LNCAP (cell line): ENCODE results near the gene GALNT4.

Source experiments
- TF ChIP-seq, protein P1 (sequence below): fragments of 450-650 bp; IDR thresholded peaks from 2 replicates; pipeline ENCODE4 v1.5.1; 2017; ENCODE audit warnings: mild to moderate bottlenecking

GALNT4 gene

DNA sequence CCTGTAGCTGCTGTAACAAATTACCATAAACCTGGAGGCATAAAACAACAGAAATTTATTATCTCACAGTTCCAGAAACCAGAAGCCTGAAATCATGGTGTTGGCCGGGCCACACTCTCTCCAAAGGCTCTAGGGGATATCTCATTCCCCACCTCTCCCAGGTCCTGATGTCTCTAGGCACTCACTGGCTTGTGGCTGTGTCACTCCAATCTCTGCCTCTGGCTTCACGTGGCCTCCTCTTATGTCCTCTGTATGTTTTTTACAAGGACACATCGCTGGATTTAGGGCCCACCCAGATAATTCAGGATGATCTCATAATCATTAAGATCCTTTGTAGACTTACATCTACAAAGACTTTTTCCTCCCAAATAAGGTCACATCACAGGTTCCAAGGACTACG is 8.0 kb downstream of the GALNT4 start:
- TF ChIP-seq, protein P1, sequence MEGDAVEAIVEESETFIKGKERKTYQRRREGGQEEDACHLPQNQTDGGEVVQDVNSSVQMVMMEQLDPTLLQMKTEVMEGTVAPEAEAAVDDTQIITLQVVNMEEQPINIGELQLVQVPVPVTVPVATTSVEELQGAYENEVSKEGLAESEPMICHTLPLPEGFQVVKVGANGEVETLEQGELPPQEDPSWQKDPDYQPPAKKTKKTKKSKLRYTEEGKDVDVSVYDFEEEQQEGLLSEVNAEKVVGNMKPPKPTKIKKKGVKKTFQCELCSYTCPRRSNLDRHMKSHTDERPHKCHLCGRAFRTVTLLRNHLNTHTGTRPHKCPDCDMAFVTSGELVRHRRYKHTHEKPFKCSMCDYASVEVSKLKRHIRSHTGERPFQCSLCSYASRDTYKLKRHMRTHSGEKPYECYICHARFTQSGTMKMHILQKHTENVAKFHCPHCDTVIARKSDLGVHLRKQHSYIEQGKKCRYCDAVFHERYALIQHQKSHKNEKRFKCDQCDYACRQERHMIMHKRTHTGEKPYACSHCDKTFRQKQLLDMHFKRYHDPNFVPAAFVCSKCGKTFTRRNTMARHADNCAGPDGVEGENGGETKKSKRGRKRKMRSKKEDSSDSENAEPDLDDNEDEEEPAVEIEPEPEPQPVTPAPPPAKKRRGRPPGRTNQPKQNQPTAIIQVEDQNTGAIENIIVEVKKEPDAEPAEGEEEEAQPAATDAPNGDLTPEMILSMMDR, result no peak

DNA sequence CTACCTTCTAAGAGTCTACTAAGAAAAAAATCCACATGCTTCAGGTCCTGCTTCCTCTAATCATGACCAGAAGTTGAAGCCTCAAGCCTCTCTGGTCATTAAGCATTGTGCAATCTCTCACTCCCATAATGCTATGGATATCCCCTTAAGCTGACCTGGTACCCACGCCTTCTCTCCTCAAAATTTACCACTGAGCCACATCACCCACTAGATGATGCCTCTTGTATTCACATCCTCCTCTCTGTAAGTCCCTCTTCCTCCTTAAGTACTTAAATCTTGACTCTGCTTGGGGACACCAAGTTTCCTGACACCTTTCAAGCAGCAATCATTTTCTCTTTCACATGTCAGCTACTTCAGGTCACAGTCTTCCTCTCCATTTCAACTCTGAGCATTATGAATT is 9.8 kb downstream of the GALNT4 start:
- TF ChIP-seq, protein P1, result no peak

DNA sequence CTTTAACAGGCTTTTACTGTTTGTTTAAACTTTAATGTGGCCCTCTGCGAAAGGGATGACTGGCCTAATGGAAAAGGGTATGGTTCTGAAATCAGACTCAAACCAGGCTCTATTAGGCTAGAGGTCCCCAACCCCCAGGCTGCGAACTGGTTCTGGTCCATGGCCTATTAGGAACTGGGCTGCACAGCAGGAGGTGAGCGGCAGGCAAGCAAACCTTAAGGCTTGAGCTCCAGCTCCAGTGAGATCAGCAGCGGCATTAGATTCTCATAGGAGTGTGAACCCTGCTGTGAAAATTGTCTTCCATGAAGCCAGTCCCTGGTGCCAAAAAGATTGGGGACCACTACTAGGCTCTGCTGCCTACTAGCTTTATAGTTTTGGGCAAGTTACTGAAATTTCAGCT is 11.1 kb downstream of the GALNT4 start:
- TF ChIP-seq, protein P1, result no peak

DNA sequence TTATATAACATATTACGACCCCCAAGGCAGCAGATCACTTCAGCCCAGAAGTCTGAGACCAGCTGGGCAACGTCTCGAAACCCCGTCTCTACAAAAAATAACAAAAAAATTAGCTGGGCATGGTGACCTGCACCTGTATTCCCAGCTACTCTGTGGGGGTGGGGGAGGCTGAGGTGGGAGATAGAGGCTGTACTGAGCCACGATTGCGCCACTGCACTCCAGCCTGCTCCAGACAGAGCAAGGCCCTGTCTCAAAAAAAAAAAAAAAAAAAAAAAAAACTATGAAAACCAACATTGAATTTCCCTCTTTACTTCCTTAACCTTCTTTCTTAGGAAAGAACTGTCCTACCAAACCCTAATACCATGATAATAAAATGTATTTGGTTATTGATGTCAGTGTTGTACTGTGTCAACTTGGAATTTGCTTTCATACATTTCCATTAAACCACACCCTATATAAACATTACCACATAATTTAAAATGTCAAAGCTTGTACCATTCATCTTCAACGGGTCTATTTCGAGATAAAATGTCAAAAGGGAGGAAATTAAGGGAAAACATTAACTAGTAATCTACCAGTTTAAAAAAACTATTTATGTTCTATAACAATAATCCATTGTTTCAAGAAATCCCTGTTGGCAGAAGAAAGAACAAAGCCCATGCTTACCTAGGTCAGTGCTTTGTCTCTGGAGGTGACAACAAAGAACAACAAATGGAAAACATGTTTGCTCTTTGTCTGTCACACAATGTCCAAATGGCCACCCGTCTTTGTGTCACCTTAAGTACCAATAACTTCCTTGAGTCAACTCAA is 17.4 kb downstream of the GALNT4 start:
- TF ChIP-seq, protein P1, result no peak

DNA sequence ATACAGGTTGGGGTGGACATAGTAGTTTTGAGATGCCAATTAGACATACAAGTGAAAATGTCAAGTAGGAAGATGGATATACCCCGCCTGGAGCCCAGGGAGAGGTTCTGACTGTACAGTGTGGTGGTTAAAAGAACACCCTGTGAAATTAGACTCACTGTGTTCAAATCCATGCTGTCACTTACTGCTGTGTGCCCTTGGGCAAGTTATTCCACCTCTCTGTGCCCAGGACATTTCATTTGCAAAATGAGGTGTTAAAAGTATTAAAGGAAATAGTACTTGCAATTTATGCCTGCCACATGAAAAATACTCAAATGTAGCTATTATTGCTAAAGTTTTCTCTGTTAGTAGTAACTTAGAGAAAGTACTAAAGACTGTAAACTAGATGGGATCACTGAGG is 18.5 kb downstream of the GALNT4 start:
- TF ChIP-seq, protein P1, result no peak

DNA sequence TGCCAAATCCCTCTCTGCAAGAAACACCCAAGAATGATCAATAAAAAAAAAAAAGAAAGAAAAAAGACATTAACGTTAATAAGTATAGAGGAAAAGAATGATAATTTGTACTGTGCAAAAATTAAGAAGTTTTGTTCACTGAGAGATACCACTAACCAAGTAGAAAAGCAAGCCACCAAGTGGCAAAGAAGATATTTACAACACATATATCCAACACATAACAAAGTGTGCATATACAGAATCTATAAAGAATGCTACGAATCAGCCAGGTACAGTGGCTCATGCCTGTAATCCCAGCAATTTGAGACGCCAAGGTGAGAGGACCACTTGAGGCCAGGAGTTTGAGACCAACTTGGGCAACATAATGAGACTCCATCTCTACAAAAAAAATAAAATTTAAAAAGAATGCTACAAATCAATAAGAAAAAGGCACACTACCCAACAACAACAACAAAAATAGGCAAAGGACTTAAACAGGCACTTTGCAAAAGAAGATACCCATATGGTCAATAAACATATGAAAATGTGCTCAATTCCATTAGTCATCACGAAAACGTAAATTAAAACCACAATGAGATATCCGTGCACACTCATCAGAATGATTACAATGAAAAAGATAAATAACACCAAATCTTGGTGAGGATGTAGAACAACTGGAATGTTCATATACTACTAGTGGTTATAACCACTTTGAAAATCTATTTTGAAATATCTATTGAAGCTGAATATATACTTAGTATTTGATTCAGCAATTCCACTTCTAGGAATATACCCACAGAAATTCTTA is 19.8 kb downstream of the GALNT4 start:
- TF ChIP-seq, protein P1, result no peak

DNA sequence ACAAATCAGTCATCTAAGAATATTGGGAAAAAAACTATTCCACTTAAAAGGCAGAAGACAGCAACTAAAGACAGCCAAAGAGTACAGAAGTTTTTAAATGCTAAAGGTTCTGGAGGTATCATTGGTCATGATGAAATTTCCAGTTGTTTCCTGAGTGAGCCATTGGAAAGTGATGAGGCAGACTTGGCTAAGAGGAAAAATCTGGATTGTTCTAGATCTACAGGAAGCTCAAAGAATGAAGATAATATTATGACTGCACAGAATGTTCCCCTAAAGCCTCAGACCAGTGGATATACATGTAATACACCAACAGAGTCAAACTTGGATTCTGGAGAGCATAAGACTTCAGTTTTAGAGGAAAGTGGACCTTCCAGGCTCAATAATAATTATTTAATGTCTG is 22.8 kb downstream of the GALNT4 start:
- TF ChIP-seq, protein P1, result no peak
